PC-9 (cell line): ENCODE results near the gene AP4E1.

Source experiments
- EZH2 ChIP-seq: fragments of 200-600 bp; sonication (generic); IDR thresholded peaks from 2 replicates; pipeline ENCODE4 v1.8.0; 2017; ENCODE audit warnings: antibody characterized with exemption, low read depth
- TF ChIP-seq, protein P1 (sequence below): fragments of 200-600 bp; sonication (generic); conservative IDR thresholded peaks from 2 replicates; pipeline ENCODE4 v1.6.1; 2017; ENCODE audit warnings: mixed run types, antibody characterized with exemption, mild to moderate bottlenecking, moderate library complexity

DNA sequence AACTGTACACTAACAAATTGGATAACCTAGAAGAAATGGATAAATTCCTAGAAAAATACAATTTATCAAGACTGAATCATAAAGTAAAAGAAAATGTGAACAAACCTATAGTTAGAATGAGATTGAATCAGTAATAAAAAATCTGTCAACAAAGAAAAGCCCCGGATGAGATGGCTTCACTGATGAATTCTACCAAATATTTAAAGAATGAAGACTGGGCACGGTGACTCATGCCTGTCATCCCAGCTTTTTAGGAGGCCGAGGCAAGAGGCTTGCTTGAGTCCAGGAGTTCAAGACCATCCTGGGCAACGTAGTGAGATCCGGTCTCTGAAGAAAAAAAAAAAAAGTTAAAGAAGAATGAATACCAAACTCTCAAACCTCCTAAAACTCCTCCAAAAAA lies 17.7 kb upstream of the AP4E1 start:
- TF ChIP-seq, protein P1, sequence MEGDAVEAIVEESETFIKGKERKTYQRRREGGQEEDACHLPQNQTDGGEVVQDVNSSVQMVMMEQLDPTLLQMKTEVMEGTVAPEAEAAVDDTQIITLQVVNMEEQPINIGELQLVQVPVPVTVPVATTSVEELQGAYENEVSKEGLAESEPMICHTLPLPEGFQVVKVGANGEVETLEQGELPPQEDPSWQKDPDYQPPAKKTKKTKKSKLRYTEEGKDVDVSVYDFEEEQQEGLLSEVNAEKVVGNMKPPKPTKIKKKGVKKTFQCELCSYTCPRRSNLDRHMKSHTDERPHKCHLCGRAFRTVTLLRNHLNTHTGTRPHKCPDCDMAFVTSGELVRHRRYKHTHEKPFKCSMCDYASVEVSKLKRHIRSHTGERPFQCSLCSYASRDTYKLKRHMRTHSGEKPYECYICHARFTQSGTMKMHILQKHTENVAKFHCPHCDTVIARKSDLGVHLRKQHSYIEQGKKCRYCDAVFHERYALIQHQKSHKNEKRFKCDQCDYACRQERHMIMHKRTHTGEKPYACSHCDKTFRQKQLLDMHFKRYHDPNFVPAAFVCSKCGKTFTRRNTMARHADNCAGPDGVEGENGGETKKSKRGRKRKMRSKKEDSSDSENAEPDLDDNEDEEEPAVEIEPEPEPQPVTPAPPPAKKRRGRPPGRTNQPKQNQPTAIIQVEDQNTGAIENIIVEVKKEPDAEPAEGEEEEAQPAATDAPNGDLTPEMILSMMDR: no peak
- no peak for TF ChIP-seq EZH2
